ENCODE results near the gene NCKAP5.

DNA sequence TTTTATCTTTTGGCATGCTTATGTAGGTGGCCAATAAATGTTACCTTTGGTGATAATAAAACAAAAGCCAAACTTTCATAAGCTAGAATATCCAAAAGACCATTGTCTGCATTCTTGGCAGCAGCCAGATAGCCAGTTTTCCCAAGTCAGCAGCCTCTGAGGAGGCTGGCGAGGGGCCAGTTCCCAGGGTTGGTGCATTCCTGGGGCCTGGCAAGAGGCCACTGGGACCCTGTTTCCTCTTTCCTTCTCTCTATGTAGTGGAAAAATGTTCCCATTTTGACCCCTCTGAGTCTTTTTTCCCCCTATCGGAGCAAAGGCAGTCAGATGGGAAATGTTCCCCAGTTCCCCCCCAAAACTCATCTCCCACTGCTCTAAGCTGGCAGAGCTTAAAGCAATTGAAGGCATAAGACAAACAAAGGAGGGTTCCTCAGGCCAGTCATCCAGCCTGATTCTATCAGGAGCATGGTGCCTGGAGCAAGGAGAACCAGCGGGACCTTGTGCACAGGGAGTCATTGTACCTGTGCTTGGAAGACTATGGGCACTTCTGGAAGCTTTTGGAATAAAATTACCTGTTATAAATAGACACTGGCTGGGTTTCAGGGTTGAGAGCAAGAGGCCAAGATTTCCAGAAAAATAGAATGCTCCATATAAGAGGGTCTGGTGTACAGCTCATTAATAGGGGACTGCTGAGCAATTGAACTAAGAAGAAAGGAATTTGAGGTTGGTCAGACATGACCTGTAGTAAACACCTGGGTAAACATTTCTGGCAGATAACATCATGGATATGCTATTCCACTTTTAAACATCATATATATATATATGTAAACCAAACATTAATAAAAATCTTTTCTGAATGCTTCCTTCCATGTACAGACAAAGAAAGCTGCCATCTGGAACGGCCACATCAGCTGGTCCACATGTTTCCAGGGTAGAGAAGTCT lies 63.4 kb downstream of the NCKAP5 start:
- TF ChIP-seq, protein P1, sequence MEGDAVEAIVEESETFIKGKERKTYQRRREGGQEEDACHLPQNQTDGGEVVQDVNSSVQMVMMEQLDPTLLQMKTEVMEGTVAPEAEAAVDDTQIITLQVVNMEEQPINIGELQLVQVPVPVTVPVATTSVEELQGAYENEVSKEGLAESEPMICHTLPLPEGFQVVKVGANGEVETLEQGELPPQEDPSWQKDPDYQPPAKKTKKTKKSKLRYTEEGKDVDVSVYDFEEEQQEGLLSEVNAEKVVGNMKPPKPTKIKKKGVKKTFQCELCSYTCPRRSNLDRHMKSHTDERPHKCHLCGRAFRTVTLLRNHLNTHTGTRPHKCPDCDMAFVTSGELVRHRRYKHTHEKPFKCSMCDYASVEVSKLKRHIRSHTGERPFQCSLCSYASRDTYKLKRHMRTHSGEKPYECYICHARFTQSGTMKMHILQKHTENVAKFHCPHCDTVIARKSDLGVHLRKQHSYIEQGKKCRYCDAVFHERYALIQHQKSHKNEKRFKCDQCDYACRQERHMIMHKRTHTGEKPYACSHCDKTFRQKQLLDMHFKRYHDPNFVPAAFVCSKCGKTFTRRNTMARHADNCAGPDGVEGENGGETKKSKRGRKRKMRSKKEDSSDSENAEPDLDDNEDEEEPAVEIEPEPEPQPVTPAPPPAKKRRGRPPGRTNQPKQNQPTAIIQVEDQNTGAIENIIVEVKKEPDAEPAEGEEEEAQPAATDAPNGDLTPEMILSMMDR (IDR thresholded peaks at IDR 0.05; ENCODE audit: poor library complexity): no peak
- no peak for TF ChIP-seq EZH2phosphoT487 (IDR thresholded peaks at IDR 0.05; ENCODE audit: low read depth, severe bottlenecking, unreplicated experiment)
